Endothelial cell of umbilical vein (primary cell): ENCODE measurements around the gene CRTAP.
"Not testable (repeated sequence)": the region's sequence is repeated elsewhere in the genome, so short reads cannot be mapped to it uniquely, and the experiment has no call there.

ENCODE experiments used
- EZH2 ChIP-seq: IDR thresholded peaks from 2 replicates; pipeline ENCODE4 v1.6.1; 2012; ENCODE audit warnings: borderline replicate concordance, low read depth, mild to moderate bottlenecking, moderate library complexity, low read length, inconsistent platforms; ENCODE audit not compliant: severe bottlenecking
- JUN ChIP-seq: IDR thresholded peaks from 2 replicates; pipeline ENCODE4 v1.6.1; 2011; ENCODE audit warnings: borderline replicate concordance, low read depth; ENCODE audit not compliant: insufficient read length, insufficient read depth
- MYC ChIP-seq: IDR thresholded peaks from one replicate; pipeline ENCODE4 v1.6.1; 2011; ENCODE audit warnings: mild to moderate bottlenecking, low read depth, low read length
- POLR2A ChIP-seq: IDR thresholded peaks from 2 replicates; pipeline ENCODE4 v1.6.1; 2012; ENCODE audit warnings: low read depth, mild to moderate bottlenecking, control low read depth, low read length
- POLR2AphosphoS5 ChIP-seq: IDR thresholded peaks from 2 replicates; pipeline ENCODE4 v1.6.1; 2012; ENCODE audit warnings: low read depth, mild to moderate bottlenecking, control low read depth, low read length, moderate library complexity; ENCODE audit not compliant: insufficient read depth
- TF ChIP-seq, protein P1 (sequence below), 2 donors: IDR thresholded peaks; 1 replicate in 1 of 2; 2 replicates in 1 of 2; pipeline ENCODE4 v1.5.1; 2011; ENCODE audit warnings: low read length in 2 of 2, mild to moderate bottlenecking in 2 of 2, moderate library complexity in 2 of 2, control low read depth in 1 of 2, inconsistent platforms in 1 of 2, low read depth in 1 of 2; ENCODE audit not compliant: insufficient read depth in 1 of 2; ENCODE audit errors: extremely low read depth in 1 of 2
- TF ChIP-seq, protein P2 (sequence below): IDR thresholded peaks from 2 replicates; pipeline ENCODE4 v1.6.1; 2011; ENCODE audit not compliant: insufficient read depth, insufficient read length

DNA sequence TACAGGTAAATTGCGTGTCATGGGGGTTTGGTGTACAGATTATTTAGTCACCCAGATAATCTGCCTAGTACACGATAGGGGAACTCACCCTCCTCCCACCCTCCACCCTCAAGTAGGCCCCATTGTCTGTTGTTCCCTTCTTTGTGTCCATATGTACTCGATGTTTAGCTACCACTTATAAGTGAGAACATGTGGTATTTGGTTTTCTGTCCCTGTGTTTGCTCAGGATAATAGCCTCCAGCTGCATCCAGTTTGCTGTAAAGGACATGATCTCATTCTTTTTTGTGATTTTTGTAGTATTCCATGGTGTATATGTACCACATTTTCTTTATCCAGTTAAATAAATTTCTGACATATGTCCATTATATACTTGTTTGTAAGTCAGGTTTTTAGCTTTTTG, 44.0 kb upstream of the CRTAP start:
- TF ChIP-seq EZH2, JUN, POLR2A, MYC, POLR2AphosphoS5: not testable (repeated sequence)
- TF ChIP-seq, protein P1, sequence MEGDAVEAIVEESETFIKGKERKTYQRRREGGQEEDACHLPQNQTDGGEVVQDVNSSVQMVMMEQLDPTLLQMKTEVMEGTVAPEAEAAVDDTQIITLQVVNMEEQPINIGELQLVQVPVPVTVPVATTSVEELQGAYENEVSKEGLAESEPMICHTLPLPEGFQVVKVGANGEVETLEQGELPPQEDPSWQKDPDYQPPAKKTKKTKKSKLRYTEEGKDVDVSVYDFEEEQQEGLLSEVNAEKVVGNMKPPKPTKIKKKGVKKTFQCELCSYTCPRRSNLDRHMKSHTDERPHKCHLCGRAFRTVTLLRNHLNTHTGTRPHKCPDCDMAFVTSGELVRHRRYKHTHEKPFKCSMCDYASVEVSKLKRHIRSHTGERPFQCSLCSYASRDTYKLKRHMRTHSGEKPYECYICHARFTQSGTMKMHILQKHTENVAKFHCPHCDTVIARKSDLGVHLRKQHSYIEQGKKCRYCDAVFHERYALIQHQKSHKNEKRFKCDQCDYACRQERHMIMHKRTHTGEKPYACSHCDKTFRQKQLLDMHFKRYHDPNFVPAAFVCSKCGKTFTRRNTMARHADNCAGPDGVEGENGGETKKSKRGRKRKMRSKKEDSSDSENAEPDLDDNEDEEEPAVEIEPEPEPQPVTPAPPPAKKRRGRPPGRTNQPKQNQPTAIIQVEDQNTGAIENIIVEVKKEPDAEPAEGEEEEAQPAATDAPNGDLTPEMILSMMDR (IDR thresholded peaks at IDR 0.05; ENCODE audit: extremely low read depth in 1 of 2, insufficient read depth in 1 of 2, low read depth in 1 of 2, low read length in 2 of 2), result not testable (repeated sequence)
- TF ChIP-seq, protein P2, sequence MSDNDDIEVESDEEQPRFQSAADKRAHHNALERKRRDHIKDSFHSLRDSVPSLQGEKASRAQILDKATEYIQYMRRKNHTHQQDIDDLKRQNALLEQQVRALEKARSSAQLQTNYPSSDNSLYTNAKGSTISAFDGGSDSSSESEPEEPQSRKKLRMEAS, result not testable (repeated sequence)
